IMR-90 (cell line): ENCODE measurements around the gene BAIAP2. TPM values are rescaled to one million over a fixed set of nuclear protein-coding genes. Genes with fewer than 3 reads are reported as not detected.

ENCODE experiments used
- ATAC-seq: fragments of 200-7000 bp; cut with Tn5 transposase; 2 replicates; pipeline ENCODE4 v1.9.1; 2020; ENCODE audit warnings: low read depth, mild to moderate bottlenecking, moderate library complexity
- BruUV-seq: library from RNA; stranded (reverse); fragments of 400-500 nt; replicated peaks from 2 replicates; lab custom pipeline; 2021; lab: Mats Ljungman, UMichigan
- CTCF ChIA-PET: fragments of 300-600 bp; formaldehyde crosslinking; extraction: SDS; loops from one replicate; lab custom pipeline; 2021; ENCODE audit warnings: antibody characterized with exemption; lab: Yijun Ruan, JAX
- POLR2A ChIA-PET: fragments of 300-600 bp; sonication (Branson Sonifier 250); formaldehyde crosslinking; loops from one replicate; lab custom pipeline; 2022; ENCODE audit warnings: antibody characterized with exemption; ENCODE audit not compliant: unreplicated experiment; lab: Charles Lee
- DNase-seq: peaks from one replicate; pipeline ENCODE4 v3.0.0; 2013
- H2AFZ ChIP-seq: replicated peaks from 2 replicates; pipeline ENCODE3; 2013; ENCODE audit warnings: low read length, mild to moderate bottlenecking; ENCODE audit not compliant: poor library complexity
- H2AK5ac ChIP-seq: 2 replicates; pipeline ENCODE4 v1.6.1; 2013; ENCODE audit warnings: low read depth, low read length, inconsistent platforms
- H2AK9ac ChIP-seq: replicated peaks from 2 replicates; pipeline ENCODE3; 2013; ENCODE audit warnings: mild to moderate bottlenecking, low read depth, low read length, moderate library complexity; ENCODE audit not compliant: poor library complexity
- H2BK120ac ChIP-seq: 2 replicates; pipeline ENCODE4 v1.6.1; 2013; ENCODE audit warnings: low read depth, low read length, inconsistent platforms
- H2BK15ac ChIP-seq: 3 replicates; pipeline ENCODE4 v1.6.1; 2013; ENCODE audit warnings: low read depth, low read length, inconsistent platforms
- H2BK20ac ChIP-seq: 2 replicates; pipeline ENCODE4 v1.6.1; 2013; ENCODE audit warnings: low read depth, mild to moderate bottlenecking, inconsistent platforms, low read length, moderate library complexity
- H2BK5ac ChIP-seq: 2 replicates; pipeline ENCODE4 v1.6.1; 2013; ENCODE audit warnings: mild to moderate bottlenecking, low read depth, low read length, inconsistent platforms; ENCODE audit not compliant: poor library complexity, severe bottlenecking
- H3K14ac ChIP-seq: replicated peaks from 2 replicates; pipeline ENCODE4 v1.6.1; 2013; ENCODE audit warnings: low read depth, low read length, inconsistent platforms
- H3K18ac ChIP-seq: 2 replicates; pipeline ENCODE4 v1.6.1; 2013; ENCODE audit warnings: low read depth, low read length, control low read depth
- H3K23ac ChIP-seq: 2 replicates; pipeline ENCODE4 v1.6.1; 2013; ENCODE audit warnings: low read depth, low read length, inconsistent platforms
- H3K27ac ChIP-seq: 2 replicates; pipeline ENCODE4 v1.5.1; 2013; ENCODE audit warnings: mild to moderate bottlenecking, control low read depth, low read length; ENCODE audit not compliant: insufficient read depth
- H3K27me3 ChIP-seq: 2 replicates; pipeline ENCODE4 v1.6.1; 2013; ENCODE audit warnings: low read length; ENCODE audit not compliant: control insufficient read depth, insufficient read depth
- H3K36me3 ChIP-seq: 2 replicates; pipeline ENCODE4 v1.6.1; 2013; ENCODE audit warnings: low read length, mixed read lengths; ENCODE audit not compliant: control insufficient read depth, insufficient read depth
- H3K4ac ChIP-seq: 2 replicates; pipeline ENCODE4 v1.6.1; 2013; ENCODE audit warnings: low read depth, low read length, inconsistent platforms
- H3K4me1 ChIP-seq: 2 replicates; pipeline ENCODE4 v1.6.1; 2013; ENCODE audit warnings: low read length, mixed read lengths; ENCODE audit not compliant: control insufficient read depth, insufficient read depth
- H3K4me2 ChIP-seq: 2 replicates; pipeline ENCODE4 v1.6.1; 2013; ENCODE audit warnings: low read depth, mild to moderate bottlenecking, control low read depth, low read length, moderate library complexity
- H3K4me3 ChIP-seq: 2 replicates; pipeline ENCODE4 v1.5.1; 2013; ENCODE audit warnings: low read depth, mild to moderate bottlenecking, control low read depth, low read length, moderate library complexity; ENCODE audit not compliant: insufficient read depth
- H3K56ac ChIP-seq: 2 replicates; pipeline ENCODE4 v1.6.1; 2013; ENCODE audit warnings: low read length, inconsistent platforms; ENCODE audit not compliant: insufficient read depth; ENCODE audit errors: extremely low read depth
- H3K79me1 ChIP-seq, 2 experiments: 2 replicates each; pipeline ENCODE4 v1.6.1; 2013; ENCODE audit warnings: low read length in 2 of 2, inconsistent platforms in 1 of 2, low read depth in 1 of 2
- H3K9ac ChIP-seq: 2 replicates; pipeline ENCODE4 v1.6.1; 2013; ENCODE audit warnings: low read depth, low read length, control low read depth
- H3K9me1 ChIP-seq: 2 replicates; pipeline ENCODE4 v1.6.1; 2013; ENCODE audit warnings: low read length, inconsistent platforms; ENCODE audit not compliant: insufficient read depth
- H3K9me3 ChIP-seq: 2 replicates; pipeline ENCODE4 v1.6.1; 2013; ENCODE audit warnings: low read length; ENCODE audit not compliant: control insufficient read depth, insufficient read depth
- H4K20me1 ChIP-seq: 2 replicates; pipeline ENCODE4 v1.6.1; 2013; ENCODE audit warnings: low read length, inconsistent platforms; ENCODE audit not compliant: insufficient read depth
- H4K5ac ChIP-seq: 2 replicates; pipeline ENCODE4 v1.6.1; 2013; ENCODE audit warnings: mild to moderate bottlenecking, low read depth, low read length, control low read depth
- H4K8ac ChIP-seq, 2 experiments: 2 replicates each; pipeline ENCODE4 v1.6.1; 2013; ENCODE audit warnings: low read depth in 2 of 2, low read length in 2 of 2, control low read depth in 1 of 2, inconsistent platforms in 1 of 2
- H4K91ac ChIP-seq: 2 replicates; pipeline ENCODE4 v1.6.1; 2013; ENCODE audit warnings: low read depth, low read length, inconsistent platforms; ENCODE audit not compliant: insufficient read depth
- FOS ChIP-seq: fragments of 150-350 bp; IDR thresholded peaks from 2 replicates; pipeline ENCODE4 v1.6.1; 2016; ENCODE audit warnings: low read depth, low read length
- NFE2L2 ChIP-seq: fragments of 150-350 bp; IDR thresholded peaks from 2 replicates; pipeline ENCODE4 v1.6.1; 2016; ENCODE audit warnings: low read depth, mild to moderate bottlenecking, low read length
- POLR2A ChIP-seq: IDR thresholded peaks from 2 replicates; pipeline ENCODE4 v1.6.1; 2012; ENCODE audit warnings: mild to moderate bottlenecking, low read depth, low read length
- RAD21 ChIP-seq: IDR thresholded peaks from 2 replicates; pipeline ENCODE4 v1.6.1; 2012; ENCODE audit warnings: low read length, improper control_type of control experiment
- SMC3 ChIP-seq: fragments of 150-350 bp; IDR thresholded peaks from 2 replicates; pipeline ENCODE4 v1.6.1; 2016; ENCODE audit warnings: low read depth, mild to moderate bottlenecking, antibody characterized with exemption, low read length, moderate library complexity
- WGBS, 2 experiments: methylation state at CpG; one replicate each; pipeline versions ENCODE4 v1.1.5 to v1.1.7; 2013; ENCODE audit warnings: missing lambda C conversion rate in 2 of 2; ENCODE audit not compliant: insufficient read length in 1 of 2; ENCODE audit errors: extremely low coverage in 2 of 2; 5-methylcytosine and 5-hydroxymethylcytosine counted together
- dilution Hi-C: fragments of 300-500 bp; cut with HindIII; formaldehyde crosslinking; loops from one replicate; pipeline ENCODE4 v1.14.3; 2018; ENCODE audit warnings: low sequenced_read_pairs; ENCODE audit not compliant: unreplicated experiment
- in situ Hi-C: fragments of 300-500 bp; cut with MboI; formaldehyde crosslinking; loops from 3 replicates; pipeline ENCODE4 v1.14.3; 2019; ENCODE audit warnings: low sequenced_read_pairs, inconsistent platforms, mixed read lengths
- intact Hi-C: fragments of 100-400 bp; cut with micrococcal nuclease; formaldehyde crosslinking; loops from 2 replicates; pipeline ENCODE4 v1.10.0; 2022
- polyA plus RNA-seq, 3 experiments: library from polyadenylated mRNA; depleted of rRNA; stranded (reverse); fragments of >200 nt; gene quantifications; 2 replicates each; pipeline ENCODE4 v1.2.3, GENCODE V29; 2012; ENCODE audit warnings: low replicate concordance in 1 of 3
- total RNA-seq: library from RNA; depleted of rRNA; stranded (reverse); fragments of >200 nt; gene quantifications from 2 replicates; pipeline ENCODE4 v1.2.3, GENCODE V29; 2012
- TF ChIP-seq, protein P1 (sequence below): fragments of 150-350 bp; IDR thresholded peaks from 2 replicates; pipeline ENCODE4 v1.6.1; 2017; ENCODE audit warnings: mild to moderate bottlenecking, antibody characterized with exemption, low read length, low read depth

BAIAP2 gene
- total and polyA plus RNA-seq, 2 of the 4 experiments (the other 2 are of a cell fraction): 18.3 to 32.6 TPM

DNA sequence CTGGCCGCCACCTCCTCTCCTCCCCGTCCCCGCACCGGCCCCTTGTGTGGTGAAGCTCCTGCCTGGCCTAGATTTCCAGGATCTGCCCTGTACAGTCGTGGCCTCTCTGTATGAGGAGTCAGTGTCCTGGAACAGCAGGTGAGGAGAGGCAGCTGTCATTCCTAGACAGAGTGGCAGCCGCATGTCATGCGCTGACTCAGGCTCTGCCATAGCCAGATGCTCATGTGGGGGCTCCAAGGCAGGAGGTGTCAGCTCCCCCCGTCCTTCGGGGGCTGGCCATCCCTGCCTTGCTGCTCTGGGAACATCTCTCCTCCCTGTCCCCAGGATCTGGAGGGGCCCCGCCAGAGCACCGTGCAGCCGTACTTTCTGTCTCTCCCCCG lies 60.4 kb downstream of the BAIAP2 start:
- Histone ChIP-seq H3K4me2 (peak overlapping the region; percentile 40), H3K14ac (peak overlapping the region; percentile 49; the same call in 1 of the 2 replicates), H3K4me3 (no peak overlapping the region), H4K8ac (peak overlapping the region in 1 of 2 experiments; percentile 66; a peak in 1 of 4 replicates), H2BK20ac (peak overlapping the region; percentile 57), H3K9me3 (no peaks in the 10 kb centered on the region), H3K9ac (no peak overlapping the region), H4K91ac (peak overlapping the region; percentile 20), H3K18ac (no peak overlapping the region), H3K4me1 (peaks cover 37% of the 10 kb centered on the region), H3K27ac (peak overlapping the region; percentile 58), H2BK120ac (peak overlapping the region; percentile 29; the same call in 1 of the 2 replicates), H2AFZ (peak overlapping the region; percentile 87), H3K23ac (peak overlapping the region; percentile 11; the same call in 1 of the 2 replicates), H4K5ac (no peak overlapping the region), H3K4ac (peak overlapping the region; percentile 58), H4K20me1 (peaks cover 9% of the 10 kb centered on the region), H2BK5ac (peak overlapping the region; percentile 47), H2BK15ac (peak overlapping the region; percentile 33; the same call in 2 of the 3 replicates), H2AK5ac (peak overlapping the region; percentile 54), H3K27me3 (no peaks in the 10 kb centered on the region), H3K79me1 (peaks cover 0 to 17% of the 10 kb centered on the region in 2 experiments; a peak in 1 of 4 replicates), H2AK9ac (peak overlapping the region; percentile 81), H3K36me3 (peaks cover 2% of the 10 kb centered on the region; the same call in 1 of the 2 replicates), H3K9me1 (peaks cover 12% of the 10 kb centered on the region; the same call in 1 of the 2 replicates), H3K56ac (no peak overlapping the region)
- BruUV-seq: no TSS peak
- in situ Hi-C loops: loop anchor here (5.0 kb wide), 1 partner anchor 63 kb away; no protein-coding TSS in a partner anchor
- dilution Hi-C loops: no loop called here
- no peak for ATAC-seq
- 56% methylated on average over 7 of the region's 13 CpGs; no CpG with 5 or more reads in 1 of the 2 experiments for WGBS, 2 experiments
- ChIA-PET CTCF (no interaction called here), POLR2A (no interaction called here)
- TF ChIP-seq FOS: no peak
- TF ChIP-seq POLR2A: no peak
- no peak for TF ChIP-seq RAD21
- TF ChIP-seq, protein P1, sequence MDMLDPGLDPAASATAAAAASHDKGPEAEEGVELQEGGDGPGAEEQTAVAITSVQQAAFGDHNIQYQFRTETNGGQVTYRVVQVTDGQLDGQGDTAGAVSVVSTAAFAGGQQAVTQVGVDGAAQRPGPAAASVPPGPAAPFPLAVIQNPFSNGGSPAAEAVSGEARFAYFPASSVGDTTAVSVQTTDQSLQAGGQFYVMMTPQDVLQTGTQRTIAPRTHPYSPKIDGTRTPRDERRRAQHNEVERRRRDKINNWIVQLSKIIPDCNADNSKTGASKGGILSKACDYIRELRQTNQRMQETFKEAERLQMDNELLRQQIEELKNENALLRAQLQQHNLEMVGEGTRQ: no peak
- TF ChIP-seq SMC3: no peak
- no peak for TF ChIP-seq NFE2L2
- DNase-seq: peak; percentile 28
- intact Hi-C loops: no loop called here
